ENCODE data around the gene RNASE8. TPM values are rescaled to one million over a fixed set of nuclear protein-coding genes. Genes with fewer than 3 reads are reported as not detected.

The RNASE8 gene
- total and polyA plus RNA-seq, 2 of the 8 experiments (the other 6 are each of a cell fraction or from before 2014, with no cell fraction given), result not detected

- H3K56ac ChIP-seq (replicated peaks; ENCODE audit: insufficient read length, low read depth, low read length), result no peak overlapping the region
- H2BK120ac ChIP-seq (replicated peaks; ENCODE audit: low read depth, low read length), result no peak overlapping the region
- no peak for TF ChIP-seq GTF2F1 (IDR thresholded peaks at IDR 0.05; ENCODE audit: borderline replicate concordance, low read depth, low read length)
- no peak for TF ChIP-seq TCF12 (IDR thresholded peaks at IDR 0.05; ENCODE audit: low read depth, low read length)
- no peak for TF ChIP-seq SIRT6 (IDR thresholded peaks at IDR 0.05; ENCODE audit: low read length)
- TF ChIP-seq KDM4A (IDR thresholded peaks at IDR 0.05; ENCODE audit: low read depth, low read length, severe bottlenecking), result no peak
- TF ChIP-seq RAD21 (IDR thresholded peaks at IDR 0.05 in 1 of 2, conservative IDR thresholded peaks at IDR 0.05 in 1 of 2; ENCODE audit: low read depth in 2 of 2, low read length in 2 of 2), result no peak
- DNase-seq (ENCODE audit: low read depth in 1 of 2, low spot score in 2 of 2), result no peak
- peaks cover 2 to 7% (median 6%) of the 10 kb centered on the region in 4 experiments; a peak in 5 of 7 replicates for H3K4me1 ChIP-seq (replicated peaks in 1 of 4; ENCODE audit: control insufficient read depth in 3 of 4, insufficient read depth in 4 of 4, low read length in 3 of 4)
- FAIRE-seq, result no peak
- no peak overlapping the region for H3K23ac ChIP-seq (ENCODE audit: insufficient read length)
- H3K9me3 ChIP-seq (ENCODE audit: insufficient read depth in 2 of 2, low read depth in 1 of 2, low read length in 1 of 2), result no peaks in the 10 kb centered on the region
- H3K36me3 ChIP-seq (ENCODE audit: control insufficient read depth in 2 of 4, insufficient read depth in 4 of 4, low read length in 3 of 4), result peaks cover 0 to 5% (median under 1%) of the 10 kb centered on the region in 4 experiments; a peak in 3 of 8 replicates
- H2AFZ ChIP-seq (ENCODE audit: low read length), result no peak overlapping the region
- peaks cover 0 to 9% (median 6%) of the 10 kb centered on the region in 4 experiments; a peak in 5 of 7 replicates for H3K27me3 ChIP-seq (replicated peaks in 1 of 4; ENCODE audit: control insufficient read depth in 3 of 4, extremely low read depth in 1 of 4, insufficient read depth in 3 of 4, low read length in 3 of 4)
- H4K5ac ChIP-seq (ENCODE audit: insufficient read length, low read depth, low read length), result no peak overlapping the region
- no peak overlapping the region for H4K8ac ChIP-seq (ENCODE audit: extremely low read depth, insufficient read depth, low read length)
- no peak overlapping the region for H2BK12ac ChIP-seq (ENCODE audit: low read depth, low read length)
- CTCF ChIA-PET (ENCODE audit: partially characterized antibody), result interaction anchor here (0.7 to 16.1 kb wide), 9 partner anchors 15 to 99 kb away, joined by 3 to 371 read pairs (median 84); partner anchors contain the start of genes ARHGEF40, RNASE13, RNASE7 and SLC39A2
- no peaks in the 10 kb centered on the region for H4K20me1 ChIP-seq (replicated peaks in 1 of 2; ENCODE audit: control insufficient read depth in 1 of 2, insufficient read depth in 2 of 2, low read length in 2 of 2)
- H3K79me2 ChIP-seq (ENCODE audit: control insufficient read depth in 1 of 2, insufficient read depth in 2 of 2, low read length in 2 of 2), result no peaks in the 10 kb centered on the region
- H3K79me1 ChIP-seq (ENCODE audit: low read depth, low read length), result no peaks in the 10 kb centered on the region
- H3K23me2 ChIP-seq (ENCODE audit: low read depth, low read length), result 0 out of 2 replicates have a peak, but pooled peaks cover 2% of the 10 kb centered on the region
- no peak overlapping the region for H4K91ac ChIP-seq (replicated peaks; ENCODE audit: insufficient read length, low read length)
- H3K4me2 ChIP-seq (ENCODE audit: insufficient read depth in 1 of 2, low read depth in 2 of 2, low read length in 2 of 2), result no peak overlapping the region
- H3K14ac ChIP-seq (ENCODE audit: insufficient read length), result no peak overlapping the region
- no peak overlapping the region for H3K27ac ChIP-seq (ENCODE audit: low read depth, low read length)
- WGBS, 2 experiments (ENCODE audit: extremely low coverage in 1 of 2, insufficient coverage in 1 of 2, insufficient read length in 1 of 2, insufficient replicate concordance in 2 of 2, low coverage in 1 of 2, low lambda C conversion rate in 2 of 2, missing lambda C conversion rate in 1 of 2), result 91% methylated on average over 7 of the region's 7 CpGs; no CpG with 5 or more reads in 1 of the 2 experiments
- H2BK5ac ChIP-seq (ENCODE audit: low read depth, low read length), result no peak overlapping the region
- H3K4ac ChIP-seq (replicated peaks; ENCODE audit: insufficient read length, low read depth, low read length), result no peak overlapping the region
- H3K4me3 ChIP-seq (ENCODE audit: extremely low read depth in 1 of 4, insufficient read depth in 2 of 4, low read depth in 3 of 4, low read length in 4 of 4), result no peak overlapping the region
- no peak overlapping the region for H2BK20ac ChIP-seq (ENCODE audit: low read length)
- H3K9ac ChIP-seq (replicated peaks in 1 of 4; ENCODE audit: extremely low read depth in 1 of 4, low read depth in 3 of 4, low read length in 3 of 4), result no peak overlapping the region
- POLR2A ChIA-PET (ENCODE audit: partially characterized antibody), result interaction anchor here (1.2 to 1.4 kb wide), 4 partner anchors 22 to 52 kb away, joined by 3 read pairs; partner anchors contain the start of gene ARHGEF40
- H2AK5ac ChIP-seq (ENCODE audit: low read depth, low read length), result no peak overlapping the region
- H2BK15ac ChIP-seq (ENCODE audit: low read length), result no peak overlapping the region
- H3K18ac ChIP-seq (ENCODE audit: extremely low read depth, low read length), result no peak overlapping the region
Observed at GRCh38 chr14:21018286-21018685, 39.3 kb upstream of the RNASE8 start.
